Mucosa of rectum (tissue), 2 donors: ENCODE results near the gene HSP90AA1.
"Not testable (repeated sequence)": the region's sequence is repeated elsewhere in the genome, so short reads cannot be mapped to it uniquely, and the experiment has no call there.

Experiments used
- H3K27ac ChIP-seq, 2 donors: one replicate each; pipeline ENCODE4 v1.7.0; 2013; ENCODE audit warnings: inconsistent platforms in 2 of 2, low read depth in 2 of 2, low read length in 2 of 2
- H3K27me3 ChIP-seq, 2 donors: one replicate each; pipeline ENCODE4 v1.7.0; 2013; ENCODE audit warnings: low read length in 2 of 2; ENCODE audit not compliant: control insufficient read depth in 2 of 2, insufficient read depth in 2 of 2
- H3K36me3 ChIP-seq, 2 donors: one replicate each; pipeline ENCODE4 v1.7.0; 2013; ENCODE audit warnings: low read length in 2 of 2; ENCODE audit not compliant: control insufficient read depth in 2 of 2, insufficient read depth in 2 of 2
- H3K4me1 ChIP-seq, 2 donors: one replicate each; pipeline ENCODE4 v1.7.0; 2013; ENCODE audit warnings: low read length in 2 of 2, mild to moderate bottlenecking in 1 of 2; ENCODE audit not compliant: control insufficient read depth in 2 of 2, insufficient read depth in 2 of 2
- H3K4me3 ChIP-seq, 2 donors: one replicate each; pipeline ENCODE4 v1.7.0; 2013; ENCODE audit warnings: low read length in 2 of 2
- H3K9ac ChIP-seq, 2 donors: one replicate each; pipeline ENCODE4 v1.7.0; 2013; ENCODE audit warnings: low read length in 2 of 2, low read depth in 1 of 2, mild to moderate bottlenecking in 1 of 2
- H3K9me3 ChIP-seq, 2 donors: one replicate each; pipeline ENCODE4 v1.7.0; 2013; ENCODE audit warnings: low read length in 2 of 2; ENCODE audit not compliant: control insufficient read depth in 2 of 2
- donor health status: healthy.
- donor health status: Normal muscosa, but diverticular disease.

The HSP90AA1 gene

GRCh38 chr14:102086972-102087761 is at the start of gene HSP90AA1:
TSS of gene HSP90AA1 (minus strand) at chr14:102087044. CDS start at chr14:102086378, 666 bp downstream.
- Histone ChIP-seq H3K4me1 (peaks cover 19 to 25% of the 10 kb centered on the region in 2 donors), H3K9me3 (no peaks in the 10 kb centered on the region), H3K27ac (peak within 1 kb of the TSS; percentile 98), H3K27me3 (no peaks in the 10 kb centered on the region), H3K4me3 (peak within 1 kb of the TSS; percentile 79 to 85), H3K9ac (peak within 1 kb of the TSS; percentile 95 to 97), H3K36me3 (peaks cover 32 to 33% of the 10 kb centered on the region in 2 donors)

GRCh38 chr14:102135456-102135855 is 48.6 kb upstream of the HSP90AA1 start:
- H3K27ac ChIP-seq, H3K9ac ChIP-seq, H3K4me1 ChIP-seq, H3K27me3 ChIP-seq, H3K36me3 ChIP-seq, H3K4me3 ChIP-seq, H3K9me3 ChIP-seq: not testable (repeated sequence)

- not testable (repeated sequence) for H3K36me3 ChIP-seq, H3K27ac ChIP-seq, H3K4me1 ChIP-seq, H3K27me3 ChIP-seq, H3K9ac ChIP-seq, H3K9me3 ChIP-seq, H3K4me3 ChIP-seq
These were observed 47.9 kb upstream of the HSP90AA1 start for GRCh38 chr14:102134719-102135118.

- H3K27me3 ChIP-seq, H3K36me3 ChIP-seq, H3K4me3 ChIP-seq, H3K9ac ChIP-seq, H3K4me1 ChIP-seq, H3K9me3 ChIP-seq, H3K27ac ChIP-seq: not testable (repeated sequence)
These were observed 47.2 kb upstream of the HSP90AA1 start for GRCh38 chr14:102134021-102134420.

GRCh38 chr14:102131741-102132140 is 44.9 kb upstream of the HSP90AA1 start:
- Histone ChIP-seq H3K27me3 (no peaks in the 10 kb centered on the region), H3K4me3 (no peak overlapping the region), H3K9me3 (no peaks in the 10 kb centered on the region), H3K9ac (no peak overlapping the region), H3K36me3 (no peaks in the 10 kb centered on the region), H3K4me1 (no peaks in the 10 kb centered on the region), H3K27ac (no peak overlapping the region)

GRCh38 chr14:102126807-102127455 is 40.1 kb upstream of the HSP90AA1 start:
- H3K27ac ChIP-seq, result no peak overlapping the region
- H3K27me3 ChIP-seq, result no peaks in the 10 kb centered on the region
- peaks cover 7 to 10% of the 10 kb centered on the region in 2 donors for H3K4me1 ChIP-seq
- H3K36me3 ChIP-seq, result no peaks in the 10 kb centered on the region
- no peaks in the 10 kb centered on the region for H3K9me3 ChIP-seq
- no peak overlapping the region for H3K9ac ChIP-seq
- H3K4me3 ChIP-seq, result no peak overlapping the region

GRCh38 chr14:102125546-102125945 is 38.7 kb upstream of the HSP90AA1 start:
- Histone ChIP-seq H3K4me3 (peak overlapping the region in 1 of 2 donors; percentile 52), H3K4me1 (peaks cover 7 to 10% of the 10 kb centered on the region in 2 donors), H3K36me3 (no peaks in the 10 kb centered on the region), H3K9ac (no peak overlapping the region), H3K27ac (no peak overlapping the region), H3K9me3 (no peaks in the 10 kb centered on the region), H3K27me3 (no peaks in the 10 kb centered on the region)

- H3K4me3 ChIP-seq, result no peak overlapping the region
- no peak overlapping the region for H3K27ac ChIP-seq
- no peaks in the 10 kb centered on the region for H3K9me3 ChIP-seq
- peaks cover 7 to 10% of the 10 kb centered on the region in 2 donors for H3K4me1 ChIP-seq
- H3K9ac ChIP-seq, result no peak overlapping the region
- no peaks in the 10 kb centered on the region for H3K27me3 ChIP-seq
- H3K36me3 ChIP-seq, result no peaks in the 10 kb centered on the region
These were observed 37.6 kb upstream of the HSP90AA1 start for GRCh38 chr14:102124419-102124818.

GRCh38 chr14:102121567-102121966 is 34.7 kb upstream of the HSP90AA1 start:
- H3K27ac ChIP-seq, result no peak overlapping the region
- H3K9ac ChIP-seq, result no peak overlapping the region
- no peaks in the 10 kb centered on the region for H3K9me3 ChIP-seq
- no peaks in the 10 kb centered on the region for H3K36me3 ChIP-seq
- no peak overlapping the region for H3K4me3 ChIP-seq
- H3K27me3 ChIP-seq, result no peaks in the 10 kb centered on the region
- peaks cover 7 to 10% of the 10 kb centered on the region in 2 donors for H3K4me1 ChIP-seq

- peaks cover 3 to 7% of the 10 kb centered on the region in 2 donors for H3K4me1 ChIP-seq
- H3K27ac ChIP-seq, result no peak overlapping the region
- no peaks in the 10 kb centered on the region for H3K27me3 ChIP-seq
- no peaks in the 10 kb centered on the region for H3K9me3 ChIP-seq
- H3K36me3 ChIP-seq, result no peaks in the 10 kb centered on the region
- no peak overlapping the region for H3K9ac ChIP-seq
- H3K4me3 ChIP-seq, result no peak overlapping the region
These were observed 34.0 kb upstream of the HSP90AA1 start for GRCh38 chr14:102120888-102121287.
